H9 (cell line): ENCODE results near the gene DPM2. TPM values are rescaled to one million over a fixed set of nuclear protein-coding genes. Genes with fewer than 3 reads are reported as not detected.

Source experiments
- DNase-seq: peaks from one replicate; pipeline ENCODE4 v3.0.0-alpha.2; 2017
- H2AFZ ChIP-seq: one replicate; pipeline ENCODE4 v1.6.1; 2013; ENCODE audit warnings: mild to moderate bottlenecking, low read length, control low read depth, moderate library complexity
- H2AK5ac ChIP-seq: 2 replicates; pipeline ENCODE4 v1.6.1; 2013; ENCODE audit warnings: low read length, control low read depth, mixed read lengths; ENCODE audit not compliant: insufficient read length
- H2BK120ac ChIP-seq: one replicate; pipeline ENCODE4 v1.6.1; 2013; ENCODE audit warnings: low read depth, mild to moderate bottlenecking, low read length, control low read depth, inconsistent platforms; ENCODE audit not compliant: poor library complexity, severe bottlenecking
- H2BK12ac ChIP-seq: 2 replicates; pipeline ENCODE4 v1.6.1; 2013; ENCODE audit warnings: low read length, control low read depth, mixed read lengths, low read depth; ENCODE audit not compliant: insufficient read length
- H2BK15ac ChIP-seq: 2 replicates; pipeline ENCODE4 v1.6.1; 2013; ENCODE audit warnings: low read depth, low read length, control low read depth
- H2BK20ac ChIP-seq: one replicate; pipeline ENCODE4 v1.6.1; 2013; ENCODE audit warnings: low read depth, mild to moderate bottlenecking, low read length, control low read depth, inconsistent platforms; ENCODE audit not compliant: poor library complexity, severe bottlenecking
- H2BK5ac ChIP-seq: 2 replicates; pipeline ENCODE4 v1.6.1; 2013; ENCODE audit warnings: low read length, control low read depth, mixed read lengths; ENCODE audit not compliant: insufficient read length
- H3K14ac ChIP-seq: 2 replicates; pipeline ENCODE4 v1.6.1; 2013; ENCODE audit warnings: low read length, control low read depth; ENCODE audit not compliant: insufficient read depth
- H3K18ac ChIP-seq: 2 replicates; pipeline ENCODE4 v1.6.1; 2013; ENCODE audit warnings: low read depth, mild to moderate bottlenecking, mixed read lengths, low read length, control low read depth; ENCODE audit not compliant: insufficient read length
- H3K23ac ChIP-seq: 2 replicates; pipeline ENCODE4 v1.6.1; 2013; ENCODE audit warnings: low read length, control low read depth, mixed read lengths, low read depth; ENCODE audit not compliant: insufficient read length
- H3K23me2 ChIP-seq: 2 replicates; pipeline ENCODE4 v1.6.1; 2013; ENCODE audit warnings: low read depth, mild to moderate bottlenecking, mixed read lengths, low read length, control low read depth; ENCODE audit not compliant: insufficient read length, poor library complexity, severe bottlenecking
- H3K27ac ChIP-seq: 2 replicates; pipeline ENCODE4 v1.5.1; 2013; ENCODE audit warnings: low read length, control low read depth, mixed read lengths, low read depth; ENCODE audit not compliant: insufficient read length
- H3K27me3 ChIP-seq: 2 replicates; pipeline ENCODE4 v1.6.1; 2013; ENCODE audit warnings: low read length, control low read depth, inconsistent platforms; ENCODE audit not compliant: insufficient read depth
- H3K4ac ChIP-seq: 2 replicates; pipeline ENCODE4 v1.6.1; 2013; ENCODE audit warnings: low read depth, mild to moderate bottlenecking, control low read depth, inconsistent platforms, low read length, moderate library complexity
- H3K4me1 ChIP-seq: 2 replicates; pipeline ENCODE4 v1.6.1; 2013; ENCODE audit warnings: low read length, control low read depth, inconsistent platforms; ENCODE audit not compliant: insufficient read depth
- H3K4me2 ChIP-seq: 2 replicates; pipeline ENCODE4 v1.6.1; 2013; ENCODE audit warnings: low read length, control low read depth, mixed read lengths; ENCODE audit not compliant: insufficient read length, insufficient read depth
- H3K56ac ChIP-seq: 2 replicates; pipeline ENCODE4 v1.6.1; 2013; ENCODE audit warnings: low read depth, mild to moderate bottlenecking, mixed read lengths, low read length, control low read depth; ENCODE audit not compliant: insufficient read length
- H3K79me1 ChIP-seq: 2 replicates; pipeline ENCODE4 v1.6.1; 2013; ENCODE audit warnings: low read depth, mild to moderate bottlenecking, moderate library complexity, low read length, control low read depth, inconsistent platforms; ENCODE audit not compliant: insufficient read depth, poor library complexity, severe bottlenecking
- H3K79me2 ChIP-seq: 2 replicates; pipeline ENCODE4 v1.6.1; 2013; ENCODE audit warnings: low read length, control low read depth, inconsistent platforms; ENCODE audit not compliant: insufficient read depth
- H3K9ac ChIP-seq: 2 replicates; pipeline ENCODE4 v1.6.1; 2013; ENCODE audit warnings: low read length, control low read depth, mixed read lengths; ENCODE audit not compliant: insufficient read length; ENCODE audit errors: extremely low read depth
- H3K9me3 ChIP-seq: one replicate; pipeline ENCODE4 v1.6.1; 2013; ENCODE audit warnings: low read depth, low read length, inconsistent platforms; ENCODE audit not compliant: control insufficient read depth
- H3T11ph ChIP-seq: one replicate; pipeline ENCODE4 v1.6.1; 2013; ENCODE audit warnings: mild to moderate bottlenecking, low read length, control low read depth, inconsistent platforms
- H4K20me1 ChIP-seq: one replicate; pipeline ENCODE4 v1.6.1; 2013; ENCODE audit not compliant: control insufficient read depth, insufficient read length, insufficient read depth
- H4K5ac ChIP-seq: 2 replicates; pipeline ENCODE4 v1.6.1; 2013; ENCODE audit warnings: low read depth, mild to moderate bottlenecking, mixed read lengths, low read length, control low read depth; ENCODE audit not compliant: insufficient read length
- H4K8ac ChIP-seq: replicated peaks from 2 replicates; pipeline ENCODE4 v1.6.1; 2013; ENCODE audit warnings: low read length, control low read depth, mixed read lengths, low read depth; ENCODE audit not compliant: insufficient read length
- H4K91ac ChIP-seq: 2 replicates; pipeline ENCODE4 v1.6.1; 2013; ENCODE audit warnings: low read depth, mild to moderate bottlenecking, moderate library complexity, mixed read lengths, low read length, control low read depth; ENCODE audit not compliant: insufficient read length
- H3K27ac Mint-ChIP-seq, 3 experiments: 2 replicates in 2 of 3; 3 replicates in 1 of 3; pipeline ENCODE4 v1.8.0; 2020 to 2021; ENCODE audit warnings: mixed read lengths in 3 of 3, mild to moderate bottlenecking in 1 of 3, moderate library complexity in 1 of 3
- H3K27me3 Mint-ChIP-seq: 2 replicates; pipeline ENCODE4 v1.8.0; 2021; ENCODE audit warnings: low read depth, mild to moderate bottlenecking, moderate library complexity, mixed read lengths
- H3K36me3 Mint-ChIP-seq, 3 experiments: 2 replicates in 2 of 3; 3 replicates in 1 of 3; pipeline ENCODE4 v1.8.0; 2020 to 2021; ENCODE audit warnings: low read depth in 3 of 3, mixed read lengths in 3 of 3; ENCODE audit not compliant: insufficient read depth in 1 of 3
- H3K4me1 Mint-ChIP-seq, 2 experiments: 2 replicates each; pipeline ENCODE4 v1.8.0; 2020; ENCODE audit warnings: mixed read lengths in 2 of 2
- H3K4me3 Mint-ChIP-seq, 2 experiments: 2 replicates in 1 of 2; 3 replicates in 1 of 2; pipeline ENCODE4 v1.8.0; 2020 to 2021; ENCODE audit warnings: mild to moderate bottlenecking in 2 of 2, mixed read lengths in 2 of 2, moderate library complexity in 1 of 2
- H3K9me3 Mint-ChIP-seq, 2 experiments: 2 replicates in 1 of 2; 3 replicates in 1 of 2; pipeline ENCODE4 v1.8.0; 2020; ENCODE audit warnings: mild to moderate bottlenecking in 2 of 2, mixed read lengths in 2 of 2, moderate library complexity in 1 of 2
- CTCF ChIP-seq: fragments of 200-600 bp; sonication (generic); conservative IDR thresholded peaks from 3 replicates; pipeline ENCODE4 v1.8.0; 2021; ENCODE audit warnings: antibody characterized with exemption, mild to moderate bottlenecking
- WGBS: extraction: QIAGEN DNeasy Blood & Tissue Kit; methylation state at CpG from one replicate; pipeline ENCODE4 v1.1.7; 2013; ENCODE audit warnings: missing lambda C conversion rate, low lambda C conversion rate, mixed read lengths; ENCODE audit not compliant: insufficient read length; ENCODE audit errors: extremely low coverage; 5-methylcytosine and 5-hydroxymethylcytosine counted together
- total RNA-seq: library from RNA; stranded (reverse); gene quantifications from 2 replicates; pipeline ENCODE4 v1.2.1, GENCODE V29; 2021

DPM2 gene
- total RNA-seq, 1 experiment from 2014 or later = 46.1 TPM

- no peak overlapping the region for H2BK15ac ChIP-seq
- H3T11ph ChIP-seq = no peak overlapping the region
- no peak overlapping the region for H4K8ac ChIP-seq
- H3K27ac ChIP-seq = no peak overlapping the region
- peaks cover 3% of the 10 kb centered on the region; the same call in 1 of the 2 replicates for H3K4me1 ChIP-seq
- no peak overlapping the region for H3K9ac ChIP-seq
- no peaks in the 10 kb centered on the region for H4K20me1 ChIP-seq
- no peak overlapping the region; the same call in 1 of the 2 replicates for H3K14ac ChIP-seq
- H3K23ac ChIP-seq = no peak overlapping the region
- no peak for TF ChIP-seq CTCF
- H3K56ac ChIP-seq = no peak overlapping the region
- H3K18ac ChIP-seq = no peak overlapping the region
- H3K4me2 ChIP-seq = no peak overlapping the region
- H2BK20ac ChIP-seq = no peak overlapping the region
- Mint-ChIP-seq H3K36me3 (peaks cover 41 to 58% (median 51%) of the 10 kb centered on the region in 3 experiments), H3K9me3 (peaks cover 9% of the 10 kb centered on the region in 2 experiments; a peak in 3 of 5 replicates), H3K27me3 (no peaks in the 10 kb centered on the region), H3K4me1 (peaks cover 10 to 23% of the 10 kb centered on the region in 2 experiments), H3K4me3 (no peak overlapping the region), H3K27ac (peak overlapping the region in 1 of 3 experiments; percentile 79; a peak in 1 of 7 replicates)
- H3K4ac ChIP-seq = no peak overlapping the region
- no peak overlapping the region for H2BK5ac ChIP-seq
- peaks cover 4% of the 10 kb centered on the region for H3K23me2 ChIP-seq
- no peak overlapping the region for H4K5ac ChIP-seq
- no peaks in the 10 kb centered on the region for H3K27me3 ChIP-seq
- H2BK12ac ChIP-seq = no peak overlapping the region
- no peaks in the 10 kb centered on the region for H3K79me2 ChIP-seq
- H3K9me3 ChIP-seq = no peaks in the 10 kb centered on the region
- H3K79me1 ChIP-seq = no peaks in the 10 kb centered on the region
- no CpG with 5 or more reads among the region's 8 CpGs for WGBS
- no peak for DNase-seq
- H2BK120ac ChIP-seq = no peak overlapping the region
- H4K91ac ChIP-seq = no peak overlapping the region
- H2AFZ ChIP-seq = no peak overlapping the region
- H2AK5ac ChIP-seq = no peak overlapping the region
Measured at GRCh38 chr9:127895811-127896210, 41.8 kb downstream of the DPM2 start.
